Mucosa of rectum (tissue), 2 donors: ENCODE measurements around the gene CUX1.
"Not testable (repeated sequence)": the region's sequence is repeated elsewhere in the genome, so short reads cannot be mapped to it uniquely, and the experiment has no call there.

Experiments used
- H3K27ac ChIP-seq, 2 donors: one replicate each; pipeline ENCODE4 v1.7.0; 2013; ENCODE audit warnings: inconsistent platforms in 2 of 2, low read depth in 2 of 2, low read length in 2 of 2
- H3K27me3 ChIP-seq, 2 donors: one replicate each; pipeline ENCODE4 v1.7.0; 2013; ENCODE audit warnings: low read length in 2 of 2; ENCODE audit not compliant: control insufficient read depth in 2 of 2, insufficient read depth in 2 of 2
- H3K36me3 ChIP-seq, 2 donors: one replicate each; pipeline ENCODE4 v1.7.0; 2013; ENCODE audit warnings: low read length in 2 of 2; ENCODE audit not compliant: control insufficient read depth in 2 of 2, insufficient read depth in 2 of 2
- H3K4me1 ChIP-seq, 2 donors: one replicate each; pipeline ENCODE4 v1.7.0; 2013; ENCODE audit warnings: low read length in 2 of 2, mild to moderate bottlenecking in 1 of 2; ENCODE audit not compliant: control insufficient read depth in 2 of 2, insufficient read depth in 2 of 2
- H3K4me3 ChIP-seq, 2 donors: one replicate each; pipeline ENCODE4 v1.7.0; 2013; ENCODE audit warnings: low read length in 2 of 2
- H3K9ac ChIP-seq, 2 donors: one replicate each; pipeline ENCODE4 v1.7.0; 2013; ENCODE audit warnings: low read length in 2 of 2, low read depth in 1 of 2, mild to moderate bottlenecking in 1 of 2
- H3K9me3 ChIP-seq, 2 donors: one replicate each; pipeline ENCODE4 v1.7.0; 2013; ENCODE audit warnings: low read length in 2 of 2; ENCODE audit not compliant: control insufficient read depth in 2 of 2
- donor health status: healthy.
- donor health status: Normal muscosa, but diverticular disease.

The CUX1 gene

DNA sequence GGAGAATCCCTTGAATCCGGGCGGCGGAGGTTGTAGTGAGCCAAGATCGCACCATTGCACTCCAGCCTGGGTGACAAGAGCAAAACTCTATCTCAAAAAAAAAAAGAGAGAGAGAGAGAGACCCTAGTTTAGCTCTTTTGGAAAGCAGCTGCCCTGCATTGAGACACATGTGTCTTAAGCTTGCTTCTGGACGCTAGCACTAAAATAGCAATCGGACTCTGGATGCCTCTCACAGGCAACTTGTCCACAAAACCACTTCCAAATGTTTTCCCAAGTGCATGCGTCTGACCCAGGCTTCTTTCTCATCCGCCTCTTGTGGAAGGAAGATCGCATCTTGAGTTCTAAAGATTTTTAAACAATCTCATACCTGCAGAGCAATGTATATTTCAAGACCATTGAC, 182.7 kb downstream of the CUX1 start:
- Histone ChIP-seq H3K36me3 (no peaks in the 10 kb centered on the region), H3K27ac (no peak overlapping the region), H3K4me1 (no peaks in the 10 kb centered on the region), H3K4me3 (no peak overlapping the region), H3K9ac (no peak overlapping the region), H3K9me3 (no peaks in the 10 kb centered on the region), H3K27me3 (no peaks in the 10 kb centered on the region)

DNA sequence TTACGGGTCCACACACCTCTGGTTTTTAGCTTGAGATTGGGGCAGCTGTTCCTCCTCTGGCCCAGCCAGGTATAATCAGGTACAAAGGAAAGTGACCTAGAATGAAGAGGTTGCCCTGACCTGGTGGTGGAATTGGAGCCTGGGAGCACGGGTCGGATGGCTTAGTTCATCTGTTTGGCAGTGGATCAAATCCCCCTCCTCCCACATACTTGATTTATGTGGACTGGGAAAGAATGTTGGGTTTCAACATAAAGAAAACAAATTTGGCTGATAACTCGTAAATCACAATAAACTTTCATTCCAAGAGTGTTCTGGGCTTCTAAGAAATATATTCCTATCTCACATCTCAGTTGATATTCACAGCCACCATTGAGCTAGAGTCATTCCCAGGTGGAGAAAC, 186.8 kb downstream of the CUX1 start:
- no peak overlapping the region for H3K27ac ChIP-seq
- H3K4me3 ChIP-seq: no peak overlapping the region
- no peaks in the 10 kb centered on the region for H3K27me3 ChIP-seq
- peaks cover 0 to 4% of the 10 kb centered on the region in 2 donors for H3K36me3 ChIP-seq
- no peak overlapping the region for H3K9ac ChIP-seq
- peaks cover 5 to 11% of the 10 kb centered on the region in 2 donors for H3K4me1 ChIP-seq
- H3K9me3 ChIP-seq: no peaks in the 10 kb centered on the region

DNA sequence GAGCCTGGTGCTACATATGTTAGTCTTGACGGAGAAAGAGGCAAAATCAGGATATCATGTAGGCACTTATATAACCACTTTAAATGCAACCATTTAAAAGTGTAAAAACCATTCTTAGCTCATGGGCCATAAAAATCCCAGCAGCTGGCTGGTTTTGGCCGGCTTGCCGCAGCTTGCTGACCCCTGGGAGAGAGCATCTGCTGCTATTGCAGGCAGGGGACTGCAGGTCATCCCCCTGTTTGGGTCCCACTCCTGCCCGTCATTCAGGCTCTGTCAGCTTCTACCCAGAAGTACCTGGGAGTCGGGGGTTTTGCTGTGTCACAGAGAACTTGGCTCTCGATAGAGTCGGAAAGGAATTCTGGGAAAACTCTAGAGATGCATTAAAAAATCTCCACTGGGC, 187.4 kb downstream of the CUX1 start:
- no peaks in the 10 kb centered on the region for H3K9me3 ChIP-seq
- no peak overlapping the region for H3K4me3 ChIP-seq
- peaks cover 0 to 4% of the 10 kb centered on the region in 2 donors for H3K36me3 ChIP-seq
- H3K4me1 ChIP-seq: peaks cover 5 to 12% of the 10 kb centered on the region in 2 donors
- no peak overlapping the region for H3K27ac ChIP-seq
- no peaks in the 10 kb centered on the region for H3K27me3 ChIP-seq
- H3K9ac ChIP-seq: no peak overlapping the region

- no peak overlapping the region for H3K4me3 ChIP-seq
These were observed 188.6 kb downstream of the CUX1 start for GRCh38 chr7:102005933-102006480.

DNA sequence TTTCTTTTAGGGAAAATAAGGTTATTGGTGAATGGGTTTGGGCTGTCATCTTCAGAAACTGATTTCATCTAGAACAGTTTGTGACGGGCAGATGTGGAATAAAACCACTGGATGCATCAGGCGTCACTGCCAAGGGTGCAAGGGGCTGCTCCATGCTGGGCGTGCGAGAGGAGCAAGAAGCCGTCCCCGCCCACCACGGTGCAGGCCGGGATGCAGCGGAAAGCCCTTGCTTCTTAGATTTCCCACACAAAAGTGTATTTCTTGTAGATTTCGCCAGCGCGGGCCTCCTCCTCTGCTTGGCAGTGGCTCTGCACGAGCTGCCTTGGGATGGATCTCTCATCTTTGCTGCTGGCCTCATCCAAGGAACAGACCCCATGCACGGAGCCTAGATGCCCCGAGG, 189.3 kb downstream of the CUX1 start:
- H3K9ac ChIP-seq: no peak overlapping the region
- no peaks in the 10 kb centered on the region for H3K9me3 ChIP-seq
- H3K4me1 ChIP-seq: peaks cover 5 to 12% of the 10 kb centered on the region in 2 donors
- H3K4me3 ChIP-seq: no peak overlapping the region
- peaks cover 0 to 4% of the 10 kb centered on the region in 2 donors for H3K36me3 ChIP-seq
- H3K27ac ChIP-seq: no peak overlapping the region
- no peaks in the 10 kb centered on the region for H3K27me3 ChIP-seq

More at GRCh38 chr7:102005933-102006480, 188.6 kb downstream of the CUX1 start:
- H3K9ac ChIP-seq: no peak overlapping the region
- H3K4me1 ChIP-seq: peaks cover 5 to 12% of the 10 kb centered on the region in 2 donors
- H3K27ac ChIP-seq: no peak overlapping the region
- H3K9me3 ChIP-seq: no peaks in the 10 kb centered on the region
- H3K27me3 ChIP-seq: no peaks in the 10 kb centered on the region
- peaks cover 0 to 4% of the 10 kb centered on the region in 2 donors for H3K36me3 ChIP-seq

- peak overlapping the region in 1 of 2 donors; percentile 40 for H3K9ac ChIP-seq
These were observed 191.3 kb downstream of the CUX1 start for GRCh38 chr7:102008535-102009262.

DNA sequence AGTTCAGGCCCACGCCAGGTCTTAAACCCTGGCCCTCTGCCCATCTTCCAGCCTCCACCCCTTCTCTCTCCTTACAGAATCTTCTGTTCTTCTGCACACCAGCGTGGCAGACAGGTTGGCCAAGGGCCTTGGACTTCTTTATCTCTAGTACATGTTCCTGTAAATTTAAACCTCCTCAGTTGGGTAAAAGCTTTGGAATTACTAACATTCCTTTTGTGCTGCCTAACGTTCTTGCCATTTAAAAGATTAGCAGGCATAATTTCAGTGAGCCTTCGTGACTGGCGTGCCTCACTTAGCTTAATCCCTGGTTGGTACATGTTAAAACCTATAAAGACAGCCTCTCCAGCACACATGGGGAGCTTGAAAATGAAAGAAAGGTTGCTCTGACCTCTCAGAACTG, 192.2 kb downstream of the CUX1 start:
- no peaks in the 10 kb centered on the region for H3K9me3 ChIP-seq
- H3K9ac ChIP-seq: no peak overlapping the region
- peaks cover 0 to 4% of the 10 kb centered on the region in 2 donors for H3K36me3 ChIP-seq
- H3K27me3 ChIP-seq: no peaks in the 10 kb centered on the region
- H3K4me3 ChIP-seq: no peak overlapping the region
- H3K4me1 ChIP-seq: peaks cover 5 to 12% of the 10 kb centered on the region in 2 donors
- no peak overlapping the region for H3K27ac ChIP-seq

More at GRCh38 chr7:102008535-102009262, 191.3 kb downstream of the CUX1 start:
- no peak overlapping the region for H3K4me3 ChIP-seq
- H3K36me3 ChIP-seq: peaks cover 0 to 4% of the 10 kb centered on the region in 2 donors
- H3K27me3 ChIP-seq: no peaks in the 10 kb centered on the region
- H3K9me3 ChIP-seq: no peaks in the 10 kb centered on the region
- H3K4me1 ChIP-seq: peaks cover 5 to 12% of the 10 kb centered on the region in 2 donors
- peak overlapping the region in 1 of 2 donors; percentile 23 for H3K27ac ChIP-seq

DNA sequence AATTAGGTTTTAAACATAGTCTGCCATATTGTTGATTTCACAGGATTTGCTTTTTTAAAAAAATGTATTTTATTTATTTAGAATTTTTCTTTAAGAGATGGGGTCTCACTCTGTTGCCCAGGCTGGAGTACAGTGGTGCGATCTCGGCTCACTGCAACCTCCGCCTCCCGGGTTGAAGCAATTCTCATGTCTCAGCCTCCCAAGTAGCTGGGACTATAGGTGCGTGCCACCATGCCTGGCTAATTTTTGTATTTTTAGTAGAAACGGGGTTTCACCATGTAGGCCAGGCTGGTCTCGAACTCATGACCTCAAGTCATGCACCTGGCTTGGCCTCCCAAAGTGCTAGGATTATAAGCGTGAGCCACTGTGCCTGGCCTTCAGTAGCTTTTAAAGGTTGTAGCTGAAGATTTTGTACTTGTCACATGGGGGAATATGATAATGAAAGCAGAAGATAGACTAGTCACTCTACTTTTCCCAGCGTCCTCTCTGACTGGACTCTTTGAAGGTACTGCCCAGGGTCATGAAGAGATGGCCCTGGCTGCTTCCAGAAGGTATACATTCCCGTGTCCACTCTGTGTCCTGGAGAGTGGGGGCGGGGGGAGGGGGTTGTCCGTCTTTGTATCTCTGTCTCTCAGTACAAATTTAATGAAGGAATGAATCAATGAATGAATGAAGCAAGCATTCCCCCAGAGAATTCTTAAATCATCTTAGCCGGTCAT, 194.8 kb downstream of the CUX1 start:
- H3K9ac ChIP-seq, H3K27ac ChIP-seq, H3K36me3 ChIP-seq, H3K4me3 ChIP-seq, H3K9me3 ChIP-seq, H3K27me3 ChIP-seq: not testable (repeated sequence)
- H3K4me1 ChIP-seq: peaks cover 5 to 12% of the 10 kb centered on the region in 2 donors

DNA sequence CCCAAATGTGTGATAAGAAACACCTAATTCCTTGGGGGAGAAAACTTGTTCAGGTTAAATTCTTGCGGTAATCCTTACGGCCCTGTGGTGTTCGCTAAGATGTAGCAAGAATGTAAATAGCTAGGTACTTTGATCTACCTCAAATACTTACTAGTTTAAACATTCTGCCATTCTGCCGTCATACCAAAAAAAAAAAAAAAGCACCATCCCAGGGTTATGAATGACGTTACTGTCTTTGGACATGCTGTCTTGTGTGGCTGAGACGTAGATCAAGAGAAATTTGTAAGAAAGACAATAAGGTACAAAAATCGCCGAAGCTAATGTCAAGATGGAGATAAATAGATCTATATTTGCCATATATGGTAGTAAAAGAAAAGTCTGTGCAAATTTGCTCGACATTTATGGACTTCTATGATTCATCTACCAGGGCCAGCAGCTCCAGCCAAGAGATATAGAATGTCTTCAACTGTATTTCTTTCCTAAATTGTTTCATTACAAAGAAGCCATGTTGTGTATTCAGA, 195.6 kb downstream of the CUX1 start:
- no peaks in the 10 kb centered on the region for H3K27me3 ChIP-seq
- peaks cover 5 to 12% of the 10 kb centered on the region in 2 donors for H3K4me1 ChIP-seq
- H3K9me3 ChIP-seq: no peaks in the 10 kb centered on the region
- no peaks in the 10 kb centered on the region for H3K36me3 ChIP-seq
- no peak overlapping the region for H3K9ac ChIP-seq
- H3K27ac ChIP-seq: no peak overlapping the region
- no peak overlapping the region for H3K4me3 ChIP-seq

DNA sequence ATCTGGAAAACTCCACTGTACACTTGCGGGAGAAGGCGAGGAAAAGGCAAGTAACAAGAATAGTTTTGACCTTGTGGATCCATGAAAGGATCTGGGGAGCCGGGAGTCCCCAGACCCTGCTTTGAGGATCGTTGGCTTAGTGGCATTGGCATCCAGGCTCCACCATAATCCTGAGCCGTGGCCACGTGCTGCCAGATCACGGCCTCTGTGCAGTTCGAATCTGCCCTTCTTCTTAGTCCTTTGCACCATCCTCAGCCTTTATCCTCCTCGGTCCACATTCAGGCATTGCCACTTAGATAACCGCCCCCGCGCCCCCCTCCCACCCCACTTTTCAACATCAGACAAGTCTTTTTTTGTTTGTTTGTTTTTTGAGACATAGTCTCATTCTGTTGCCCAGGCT, 201.4 kb downstream of the CUX1 start:
- no peaks in the 10 kb centered on the region for H3K4me1 ChIP-seq
- H3K9ac ChIP-seq: no peak overlapping the region
- peaks cover 0 to 3% of the 10 kb centered on the region in 2 donors for H3K36me3 ChIP-seq
- H3K4me3 ChIP-seq: no peak overlapping the region
- H3K9me3 ChIP-seq: no peaks in the 10 kb centered on the region
- no peaks in the 10 kb centered on the region for H3K27me3 ChIP-seq
- no peak overlapping the region for H3K27ac ChIP-seq
